HepG2 (cell line): ENCODE data around the gene CFAP221. TPM values are rescaled to one million over a fixed set of nuclear protein-coding genes. Genes with fewer than 3 reads are reported as not detected.

Source experiments
- ETV5 ChIP-seq: IDR thresholded peaks from 2 replicates; pipeline ENCODE4 v1.6.1; 2018; ENCODE audit warnings: missing biosample characterization, missing genetic modification reagents, inconsistent platforms, borderline replicate concordance
- HINFP ChIP-seq: sonication (generic); formaldehyde crosslinking; IDR thresholded peaks from 2 replicates; pipeline ENCODE4 v1.4.0; 2020; ENCODE audit warnings: low read depth, mild to moderate bottlenecking, missing genetic modification reagents
- MAF1 ChIP-seq: sonication (generic); formaldehyde crosslinking; IDR thresholded peaks from 2 replicates; pipeline ENCODE4 v1.5.0; 2020; ENCODE audit warnings: missing genetic modification reagents, borderline replicate concordance
- NR2F2 ChIP-seq: IDR thresholded peaks from 2 replicates; pipeline ENCODE4 v1.6.1; 2012; ENCODE audit warnings: low read depth, inconsistent platforms, borderline replicate concordance
- TBX2 ChIP-seq: sonication (generic); formaldehyde crosslinking; IDR thresholded peaks from 2 replicates; pipeline ENCODE4 v1.5.0; 2020; ENCODE audit warnings: missing genetic modification reagents, mild to moderate bottlenecking, borderline replicate concordance
- ZC3H13 ChIP-seq: sonication (generic); formaldehyde crosslinking; IDR thresholded peaks from 2 replicates; pipeline ENCODE4 v1.8.1; 2023; ENCODE audit warnings: mild to moderate bottlenecking, missing genetic modification reagents, moderate library complexity
- ZUFSP ChIP-seq: sonication (generic); formaldehyde crosslinking; IDR thresholded peaks from 2 replicates; pipeline ENCODE4 v1.9.0; 2021; ENCODE audit warnings: missing genetic modification reagents, mild to moderate bottlenecking, borderline replicate concordance
- polyA plus RNA-seq, 8 experiments: library from polyadenylated mRNA; depleted of rRNA in 3 of 8; stranded (reverse) in 7 of 8; unstranded in 1 of 8; fragments of >200 nt; fragmentation: Illumina TruSeq in 4 of 8; extraction: Trizol in 4 of 8; gene quantifications; 2 replicates each; pipeline versions ENCODE4 v1.2.1 to v1.2.3, GENCODE V29; 2011 to 2016; ENCODE audit warnings: low read depth in 4 of 8, missing spikeins in 1 of 8, mixed read lengths in 1 of 8; ENCODE audit not compliant: insufficient read depth in 1 of 8
- total RNA-seq, 5 experiments: library from RNA; depleted of rRNA; stranded (reverse); fragments of >200 nt; fragmentation: Illumina TruSeq; extraction: Trizol; gene quantifications; 2 replicates each; pipeline ENCODE4 v1.2.3, GENCODE V29; 2016; ENCODE audit warnings: low read depth in 1 of 5
- TF ChIP-seq, protein P1 (sequence below): sonication (generic); formaldehyde crosslinking; IDR thresholded peaks from 2 replicates; pipeline ENCODE4 v1.9.0; 2021; ENCODE audit warnings: mild to moderate bottlenecking, missing genetic modification reagents
- TF ChIP-seq, protein P2 (sequence below), 2 experiments: sonication (generic) in 1 of 2; formaldehyde crosslinking in 1 of 2; IDR thresholded peaks; 2 replicates each; pipeline versions ENCODE4 v1.4.0 to v1.6.1; 2018 to 2020; ENCODE audit warnings: missing genetic modification reagents in 2 of 2, borderline replicate concordance in 1 of 2, low read depth in 1 of 2, mild to moderate bottlenecking in 1 of 2, missing biosample characterization in 1 of 2
- TF ChIP-seq, protein P3 (sequence below): sonication (generic); formaldehyde crosslinking; IDR thresholded peaks from 2 replicates; pipeline ENCODE4 v1.5.0; 2020; ENCODE audit warnings: missing genetic modification reagents
- TF ChIP-seq, protein P4 (sequence below): sonication (generic); formaldehyde crosslinking; IDR thresholded peaks from 2 replicates; pipeline ENCODE4 v1.8.0; 2022; ENCODE audit warnings: mild to moderate bottlenecking, missing genetic modification reagents, moderate library complexity
- TF ChIP-seq, protein P5 (sequence below): sonication (generic); formaldehyde crosslinking; IDR thresholded peaks from 2 replicates; pipeline ENCODE4 v1.4.0; 2020; ENCODE audit warnings: missing genetic modification reagents

The CFAP221 gene
- total and polyA plus RNA-seq, 2 of the 13 experiments (the other 11 are each of a cell fraction or from before 2014, with no cell fraction given), result not detected

GRCh38 chr2:119544075-119544938, at the start of gene CFAP221 (continued):
- TF ChIP-seq, protein P1, sequence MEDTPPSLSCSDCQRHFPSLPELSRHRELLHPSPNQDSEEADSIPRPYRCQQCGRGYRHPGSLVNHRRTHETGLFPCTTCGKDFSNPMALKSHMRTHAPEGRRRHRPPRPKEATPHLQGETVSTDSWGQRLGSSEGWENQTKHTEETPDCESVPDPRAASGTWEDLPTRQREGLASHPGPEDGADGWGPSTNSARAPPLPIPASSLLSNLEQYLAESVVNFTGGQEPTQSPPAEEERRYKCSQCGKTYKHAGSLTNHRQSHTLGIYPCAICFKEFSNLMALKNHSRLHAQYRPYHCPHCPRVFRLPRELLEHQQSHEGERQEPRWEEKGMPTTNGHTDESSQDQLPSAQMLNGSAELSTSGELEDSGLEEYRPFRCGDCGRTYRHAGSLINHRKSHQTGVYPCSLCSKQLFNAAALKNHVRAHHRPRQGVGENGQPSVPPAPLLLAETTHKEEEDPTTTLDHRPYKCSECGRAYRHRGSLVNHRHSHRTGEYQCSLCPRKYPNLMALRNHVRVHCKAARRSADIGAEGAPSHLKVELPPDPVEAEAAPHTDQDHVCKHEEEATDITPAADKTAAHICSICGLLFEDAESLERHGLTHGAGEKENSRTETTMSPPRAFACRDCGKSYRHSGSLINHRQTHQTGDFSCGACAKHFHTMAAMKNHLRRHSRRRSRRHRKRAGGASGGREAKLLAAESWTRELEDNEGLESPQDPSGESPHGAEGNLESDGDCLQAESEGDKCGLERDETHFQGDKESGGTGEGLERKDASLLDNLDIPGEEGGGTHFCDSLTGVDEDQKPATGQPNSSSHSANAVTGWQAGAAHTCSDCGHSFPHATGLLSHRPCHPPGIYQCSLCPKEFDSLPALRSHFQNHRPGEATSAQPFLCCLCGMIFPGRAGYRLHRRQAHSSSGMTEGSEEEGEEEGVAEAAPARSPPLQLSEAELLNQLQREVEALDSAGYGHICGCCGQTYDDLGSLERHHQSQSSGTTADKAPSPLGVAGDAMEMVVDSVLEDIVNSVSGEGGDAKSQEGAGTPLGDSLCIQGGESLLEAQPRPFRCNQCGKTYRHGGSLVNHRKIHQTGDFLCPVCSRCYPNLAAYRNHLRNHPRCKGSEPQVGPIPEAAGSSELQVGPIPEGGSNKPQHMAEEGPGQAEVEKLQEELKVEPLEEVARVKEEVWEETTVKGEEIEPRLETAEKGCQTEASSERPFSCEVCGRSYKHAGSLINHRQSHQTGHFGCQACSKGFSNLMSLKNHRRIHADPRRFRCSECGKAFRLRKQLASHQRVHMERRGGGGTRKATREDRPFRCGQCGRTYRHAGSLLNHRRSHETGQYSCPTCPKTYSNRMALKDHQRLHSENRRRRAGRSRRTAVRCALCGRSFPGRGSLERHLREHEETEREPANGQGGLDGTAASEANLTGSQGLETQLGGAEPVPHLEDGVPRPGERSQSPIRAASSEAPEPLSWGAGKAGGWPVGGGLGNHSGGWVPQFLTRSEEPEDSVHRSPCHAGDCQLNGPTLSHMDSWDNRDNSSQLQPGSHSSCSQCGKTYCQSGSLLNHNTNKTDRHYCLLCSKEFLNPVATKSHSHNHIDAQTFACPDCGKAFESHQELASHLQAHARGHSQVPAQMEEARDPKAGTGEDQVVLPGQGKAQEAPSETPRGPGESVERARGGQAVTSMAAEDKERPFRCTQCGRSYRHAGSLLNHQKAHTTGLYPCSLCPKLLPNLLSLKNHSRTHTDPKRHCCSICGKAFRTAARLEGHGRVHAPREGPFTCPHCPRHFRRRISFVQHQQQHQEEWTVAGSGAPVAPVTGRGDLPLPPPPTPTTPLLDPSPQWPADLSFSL (CRISPR knock-in tag), result no peak
- TF ChIP-seq ETV5 (CRISPR knock-in tag) (no peak), NR2F2 (no peak), ZC3H13 (CRISPR knock-in tag) (no peak), TBX2 (CRISPR knock-in tag) (peak; percentile 32; the same call in 1 of the 2 replicates), ZUFSP (no peak), MAF1 (CRISPR knock-in tag) (no peak), HINFP (peak; percentile 61; the same call in 1 of the 2 replicates)
- TF ChIP-seq, protein P2, sequence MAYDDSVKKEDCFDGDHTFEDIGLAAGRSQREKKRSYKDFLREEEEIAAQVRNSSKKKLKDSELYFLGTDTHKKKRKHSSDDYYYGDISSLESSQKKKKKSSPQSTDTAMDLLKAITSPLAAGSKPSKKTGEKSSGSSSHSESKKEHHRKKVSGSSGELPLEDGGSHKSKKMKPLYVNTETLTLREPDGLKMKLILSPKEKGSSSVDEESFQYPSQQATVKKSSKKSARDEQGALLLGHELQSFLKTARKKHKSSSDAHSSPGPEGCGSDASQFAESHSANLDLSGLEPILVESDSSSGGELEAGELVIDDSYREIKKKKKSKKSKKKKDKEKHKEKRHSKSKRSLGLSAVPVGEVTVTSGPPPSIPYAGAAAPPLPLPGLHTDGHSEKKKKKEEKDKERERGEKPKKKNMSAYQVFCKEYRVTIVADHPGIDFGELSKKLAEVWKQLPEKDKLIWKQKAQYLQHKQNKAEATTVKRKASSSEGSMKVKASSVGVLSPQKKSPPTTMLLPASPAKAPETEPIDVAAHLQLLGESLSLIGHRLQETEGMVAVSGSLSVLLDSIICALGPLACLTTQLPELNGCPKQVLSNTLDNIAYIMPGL (CRISPR knock-in tag; IDR thresholded peaks at IDR 0.05; ENCODE audit: borderline replicate concordance in 1 of 2, low read depth in 1 of 2), result no peak
- TF ChIP-seq, protein P3, sequence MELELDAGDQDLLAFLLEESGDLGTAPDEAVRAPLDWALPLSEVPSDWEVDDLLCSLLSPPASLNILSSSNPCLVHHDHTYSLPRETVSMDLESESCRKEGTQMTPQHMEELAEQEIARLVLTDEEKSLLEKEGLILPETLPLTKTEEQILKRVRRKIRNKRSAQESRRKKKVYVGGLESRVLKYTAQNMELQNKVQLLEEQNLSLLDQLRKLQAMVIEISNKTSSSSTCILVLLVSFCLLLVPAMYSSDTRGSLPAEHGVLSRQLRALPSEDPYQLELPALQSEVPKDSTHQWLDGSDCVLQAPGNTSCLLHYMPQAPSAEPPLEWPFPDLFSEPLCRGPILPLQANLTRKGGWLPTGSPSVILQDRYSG (CRISPR knock-in tag), result no peak
- TF ChIP-seq, protein P4, sequence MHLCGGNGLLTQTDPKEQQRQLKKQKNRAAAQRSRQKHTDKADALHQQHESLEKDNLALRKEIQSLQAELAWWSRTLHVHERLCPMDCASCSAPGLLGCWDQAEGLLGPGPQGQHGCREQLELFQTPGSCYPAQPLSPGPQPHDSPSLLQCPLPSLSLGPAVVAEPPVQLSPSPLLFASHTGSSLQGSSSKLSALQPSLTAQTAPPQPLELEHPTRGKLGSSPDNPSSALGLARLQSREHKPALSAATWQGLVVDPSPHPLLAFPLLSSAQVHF (CRISPR knock-in tag), result no peak
- TF ChIP-seq, protein P5, sequence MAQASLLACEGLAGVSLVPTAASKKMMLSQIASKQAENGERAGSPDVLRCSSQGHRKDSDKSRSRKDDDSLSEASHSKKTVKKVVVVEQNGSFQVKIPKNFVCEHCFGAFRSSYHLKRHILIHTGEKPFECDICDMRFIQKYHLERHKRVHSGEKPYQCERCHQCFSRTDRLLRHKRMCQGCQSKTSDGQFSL (CRISPR knock-in tag), result peak; percentile 84; the same call in 1 of the 2 replicates
